Prostate gland (tissue), 2 donors: ENCODE measurements around the gene EIF4G3.

ENCODE experiments used
- POLR2A ChIP-seq: fragments of 450-650 bp; IDR thresholded peaks from one replicate; pipeline ENCODE4 v1.6.1; 2016; ENCODE audit warnings: antibody characterized with exemption, mild to moderate bottlenecking
- POLR2AphosphoS5 ChIP-seq: sonication (generic); formaldehyde crosslinking; IDR thresholded peaks from one replicate; pipeline ENCODE4 v1.6.1; 2017; ENCODE audit warnings: antibody characterized with exemption
- TF ChIP-seq, protein P1 (sequence below), 4 experiments: fragments of 200-600 bp in 2 of 4; fragments of 450-650 bp in 2 of 4; sonication (generic) in 2 of 4; IDR thresholded peaks; 1 replicate in 3 of 4; 2 replicates in 1 of 4; pipeline ENCODE4 v1.5.1; 2016 to 2019; ENCODE audit warnings: antibody characterized with exemption in 4 of 4, mild to moderate bottlenecking in 2 of 4, moderate library complexity in 2 of 4

DNA sequence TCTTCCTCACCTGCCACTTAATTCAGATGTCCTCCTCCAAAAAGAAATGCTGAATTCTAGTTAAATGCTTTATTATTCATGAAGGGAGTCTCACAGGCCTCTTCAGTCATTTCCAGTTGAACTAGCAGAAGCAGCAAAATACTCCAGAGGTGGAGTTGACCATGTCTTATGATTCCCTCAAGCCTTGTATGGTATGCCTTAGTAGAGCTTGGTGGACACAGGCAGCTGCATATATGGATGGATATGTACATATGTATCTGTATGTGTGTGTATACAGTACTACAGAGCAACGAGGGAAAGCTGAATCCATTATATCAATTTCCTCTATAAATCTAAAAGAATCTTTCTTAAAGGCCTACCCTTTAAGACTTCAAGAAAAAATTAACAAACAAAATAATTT is 306.0 kb downstream of the EIF4G3 start:
- TF ChIP-seq, protein P1, sequence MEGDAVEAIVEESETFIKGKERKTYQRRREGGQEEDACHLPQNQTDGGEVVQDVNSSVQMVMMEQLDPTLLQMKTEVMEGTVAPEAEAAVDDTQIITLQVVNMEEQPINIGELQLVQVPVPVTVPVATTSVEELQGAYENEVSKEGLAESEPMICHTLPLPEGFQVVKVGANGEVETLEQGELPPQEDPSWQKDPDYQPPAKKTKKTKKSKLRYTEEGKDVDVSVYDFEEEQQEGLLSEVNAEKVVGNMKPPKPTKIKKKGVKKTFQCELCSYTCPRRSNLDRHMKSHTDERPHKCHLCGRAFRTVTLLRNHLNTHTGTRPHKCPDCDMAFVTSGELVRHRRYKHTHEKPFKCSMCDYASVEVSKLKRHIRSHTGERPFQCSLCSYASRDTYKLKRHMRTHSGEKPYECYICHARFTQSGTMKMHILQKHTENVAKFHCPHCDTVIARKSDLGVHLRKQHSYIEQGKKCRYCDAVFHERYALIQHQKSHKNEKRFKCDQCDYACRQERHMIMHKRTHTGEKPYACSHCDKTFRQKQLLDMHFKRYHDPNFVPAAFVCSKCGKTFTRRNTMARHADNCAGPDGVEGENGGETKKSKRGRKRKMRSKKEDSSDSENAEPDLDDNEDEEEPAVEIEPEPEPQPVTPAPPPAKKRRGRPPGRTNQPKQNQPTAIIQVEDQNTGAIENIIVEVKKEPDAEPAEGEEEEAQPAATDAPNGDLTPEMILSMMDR (IDR thresholded peaks at IDR 0.05), result no peak
- no peak for TF ChIP-seq POLR2A
- no peak for TF ChIP-seq POLR2AphosphoS5
